ENCODE data around the gene LY6G5C.

The LY6G5C gene

GRCh38 chr6:31691564-31692108 lies 10.8 kb upstream of the LY6G5C start:
- DNase-seq (ENCODE audit: low read depth in 1 of 2, low spot score in 1 of 2), result no peak

DNA sequence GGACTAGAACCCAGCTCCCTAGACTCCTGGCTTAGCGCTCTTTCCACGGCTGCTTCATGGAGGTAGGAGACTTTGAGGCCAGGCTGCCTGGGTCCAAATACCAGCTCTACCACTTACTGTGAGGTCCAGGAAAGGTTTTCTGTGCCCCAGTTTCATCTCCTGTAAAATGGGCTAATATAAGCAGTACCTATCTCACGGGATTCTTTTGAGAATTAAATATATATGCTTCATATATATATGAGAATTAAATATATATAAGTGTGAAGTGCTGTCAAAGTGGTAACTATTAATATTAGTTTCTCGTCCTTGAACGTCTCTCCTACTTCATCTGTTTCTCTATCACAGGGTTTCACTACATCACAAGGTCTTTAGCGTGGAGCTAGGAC lies 10.2 kb upstream of the LY6G5C start:
- no peak for DNase-seq (ENCODE audit: low read depth in 1 of 2, low spot score in 1 of 2)

DNA sequence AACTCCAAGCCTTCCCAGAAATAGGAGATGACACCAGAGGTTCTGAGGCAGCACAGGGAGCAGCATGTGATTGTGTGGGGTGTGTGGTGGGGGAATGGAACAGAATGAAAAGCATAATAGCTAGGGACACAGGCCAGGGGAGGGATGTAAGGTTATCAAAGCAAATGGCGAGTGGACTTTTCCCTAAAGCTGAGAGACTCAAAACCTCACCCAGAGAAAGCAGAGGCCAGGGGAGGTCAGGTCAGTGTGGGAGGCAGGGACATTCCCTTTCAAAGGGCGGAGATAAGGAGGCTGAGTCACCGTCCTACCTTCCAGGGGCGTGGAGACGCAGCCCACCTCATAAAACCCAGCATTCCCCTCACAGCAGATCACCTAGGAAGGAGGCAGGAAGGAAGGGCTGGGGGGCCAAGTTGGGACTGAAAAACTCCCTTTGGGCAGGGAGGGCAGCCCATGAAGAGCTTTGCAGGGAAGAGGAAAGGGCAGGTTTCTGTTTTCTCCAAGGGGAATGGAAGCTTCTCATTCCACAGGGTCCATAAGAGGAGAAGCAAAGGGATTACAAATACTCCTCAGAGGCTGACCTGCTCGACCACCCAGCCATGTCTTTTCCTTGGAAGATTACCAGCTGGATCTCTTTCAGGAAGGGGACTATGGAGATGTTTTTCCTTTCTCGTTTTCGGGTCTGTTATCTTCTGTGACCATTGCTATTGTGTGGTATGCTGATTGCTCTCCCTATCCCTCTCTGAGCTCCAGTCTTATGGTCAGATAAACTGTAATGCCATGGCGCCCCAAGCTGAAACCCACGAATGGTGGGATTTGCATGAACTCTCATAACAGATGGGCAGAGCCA lies 9.6 kb upstream of the LY6G5C start:
- no peak for DNase-seq (ENCODE audit: low read depth in 1 of 2, low spot score in 1 of 2)

GRCh38 chr6:31689249-31690110 lies 8.6 kb upstream of the LY6G5C start:
- no peak for DNase-seq (ENCODE audit: low read depth in 1 of 2, low spot score in 1 of 2)

DNA sequence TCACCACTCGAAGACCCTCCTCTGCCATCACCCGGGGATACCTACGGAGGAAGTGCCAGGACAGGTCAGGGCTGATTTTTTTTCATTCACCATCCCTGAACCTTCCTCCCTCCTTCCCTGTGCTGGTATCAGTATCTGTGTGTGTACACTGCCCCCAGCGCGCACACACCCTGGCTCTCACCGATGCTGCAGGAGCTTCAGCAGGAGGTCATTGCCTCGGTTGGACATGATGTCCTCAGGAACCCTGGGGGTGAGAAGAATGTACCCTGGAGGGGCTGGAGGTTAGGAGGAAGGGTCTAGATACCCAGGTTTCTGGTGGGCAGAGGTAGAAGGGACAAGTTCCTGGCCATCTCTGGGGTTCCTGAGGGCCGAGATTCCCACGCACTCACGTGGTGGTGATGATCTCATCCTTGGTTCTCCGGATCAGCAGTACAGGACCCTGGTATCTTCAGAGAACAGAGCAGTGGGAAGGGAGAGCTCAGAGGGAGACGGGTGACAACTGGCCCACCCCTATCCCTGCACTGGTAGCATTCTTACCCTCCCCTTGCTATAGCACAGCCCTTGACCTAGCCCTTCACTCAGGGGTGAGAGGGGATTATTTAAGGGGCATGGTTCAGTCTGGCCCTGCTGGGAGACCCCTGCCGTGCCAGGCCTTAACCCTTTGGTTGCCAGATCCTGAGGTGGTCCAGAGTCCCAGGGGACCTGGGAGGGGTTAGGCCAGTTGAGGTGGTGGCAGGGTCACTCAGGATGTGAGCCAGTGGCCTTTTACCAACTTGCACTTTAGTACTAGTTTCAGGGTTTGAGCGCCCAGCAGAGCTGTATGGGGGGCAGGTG lies 7.2 kb upstream of the LY6G5C start:
- DNase-seq (ENCODE audit: low read depth in 1 of 2, low spot score in 1 of 2), result no peak

DNA sequence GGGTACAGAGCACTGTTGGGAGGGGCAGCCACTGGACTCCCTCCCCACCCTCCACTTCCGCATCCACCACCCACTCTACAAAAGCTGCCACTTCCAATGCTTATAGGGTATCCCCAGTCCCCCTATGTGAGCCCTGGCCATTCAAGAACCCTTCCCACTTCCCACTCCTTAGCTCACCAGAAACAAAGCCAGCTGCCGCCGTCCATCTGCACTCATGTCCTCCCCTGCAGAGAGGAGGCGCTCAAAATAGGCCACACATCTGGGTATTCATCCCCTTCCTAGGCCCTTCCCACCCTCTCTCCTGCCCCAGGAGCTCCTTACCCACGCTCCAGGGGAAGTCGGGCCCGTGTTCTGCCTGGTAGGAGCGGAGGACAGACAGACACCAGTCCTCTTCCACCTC lies 6.5 kb upstream of the LY6G5C start:
- no peak for DNase-seq (ENCODE audit: low read depth in 1 of 2, low spot score in 1 of 2)

DNA sequence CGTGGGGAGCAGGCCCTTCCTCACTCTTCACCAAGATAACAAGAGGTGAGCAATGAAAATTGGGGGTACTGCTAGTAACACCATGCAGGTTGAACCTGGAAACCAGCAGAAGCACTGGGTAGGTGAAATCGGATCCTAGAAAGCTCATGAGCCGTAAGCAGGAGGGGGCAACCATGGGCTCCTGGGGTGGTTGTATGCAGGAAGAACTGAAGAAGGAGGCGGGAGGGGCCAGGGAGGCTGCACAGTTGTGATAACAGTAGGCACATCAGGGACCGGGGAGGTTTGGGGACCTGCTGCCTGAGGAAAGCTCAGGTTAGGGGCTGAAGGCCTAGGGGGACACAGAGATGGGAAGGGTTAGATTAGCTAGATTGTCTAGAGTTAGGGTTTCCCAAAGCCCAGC lies 5.6 kb upstream of the LY6G5C start:
- DNase-seq (ENCODE audit: low read depth in 1 of 2, low spot score in 1 of 2), result no peak

- DNase-seq (ENCODE audit: low read depth in 1 of 2, low spot score in 1 of 2), result no peak
Measured at GRCh38 chr6:31683591-31683990, 2.7 kb upstream of the LY6G5C start.

GRCh38 chr6:31681135-31681671 lies 336 bp upstream of the LY6G5C start:
- no peak for DNase-seq (ENCODE audit: low read depth in 1 of 2, low spot score in 1 of 2)

- DNase-seq (ENCODE audit: low read depth in 1 of 2, low spot score in 1 of 2), result no peak
Measured at GRCh38 chr6:31677955-31678354, 2.9 kb downstream of the LY6G5C start.

GRCh38 chr6:31676904-31677303 lies 4.0 kb downstream of the LY6G5C start:
- DNase-seq (ENCODE audit: low read depth in 1 of 2, low spot score in 1 of 2), result no peak

GRCh38 chr6:31676322-31676903 lies 4.5 kb downstream of the LY6G5C start:
- DNase-seq (ENCODE audit: low read depth in 1 of 2, low spot score in 1 of 2), result no peak

GRCh38 chr6:31669676-31670075 lies 11.2 kb downstream of the LY6G5C start, which contains the start of gene LY6G5B:
Gene LY6G5B, plus strand, starts transcription at chr6:31669976. Its CDS starts 975 bp downstream, at chr6:31670951.
- DNase-seq (ENCODE audit: low read depth in 1 of 2, low spot score in 1 of 2), result no peak

DNA sequence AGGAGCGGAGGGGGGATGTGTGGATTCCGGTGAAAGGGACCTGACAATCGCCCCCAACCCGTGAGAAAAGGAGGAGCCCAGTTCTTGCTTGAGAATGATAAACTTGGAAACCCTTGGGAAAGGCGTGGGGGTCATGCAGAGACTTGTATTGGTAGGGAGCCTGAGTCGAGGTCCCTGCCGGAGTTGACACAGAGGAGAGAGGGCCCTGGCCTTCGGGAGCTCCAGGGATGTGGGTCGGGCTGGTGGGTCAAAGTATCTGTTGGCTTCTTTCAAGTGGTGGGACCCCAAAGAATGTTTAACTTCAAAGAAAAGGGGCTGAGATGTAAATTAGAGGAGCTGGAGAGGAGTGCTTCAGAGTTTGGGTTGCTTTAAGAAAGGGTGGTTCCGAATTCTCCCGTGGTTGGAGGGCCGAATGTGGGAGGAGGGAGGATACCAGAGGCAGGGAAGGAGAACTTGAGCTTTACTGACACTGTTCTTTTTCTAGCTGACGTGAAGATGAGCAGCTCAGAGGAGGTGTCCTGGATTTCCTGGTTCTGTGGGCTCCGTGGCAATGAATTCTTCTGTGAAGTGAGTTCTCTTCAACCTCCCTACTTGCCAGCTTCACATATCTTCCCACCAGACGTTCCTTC lies 14.4 kb downstream of the LY6G5C start:
- no peak for DNase-seq (ENCODE audit: low read depth in 1 of 2, low spot score in 1 of 2)

DNA sequence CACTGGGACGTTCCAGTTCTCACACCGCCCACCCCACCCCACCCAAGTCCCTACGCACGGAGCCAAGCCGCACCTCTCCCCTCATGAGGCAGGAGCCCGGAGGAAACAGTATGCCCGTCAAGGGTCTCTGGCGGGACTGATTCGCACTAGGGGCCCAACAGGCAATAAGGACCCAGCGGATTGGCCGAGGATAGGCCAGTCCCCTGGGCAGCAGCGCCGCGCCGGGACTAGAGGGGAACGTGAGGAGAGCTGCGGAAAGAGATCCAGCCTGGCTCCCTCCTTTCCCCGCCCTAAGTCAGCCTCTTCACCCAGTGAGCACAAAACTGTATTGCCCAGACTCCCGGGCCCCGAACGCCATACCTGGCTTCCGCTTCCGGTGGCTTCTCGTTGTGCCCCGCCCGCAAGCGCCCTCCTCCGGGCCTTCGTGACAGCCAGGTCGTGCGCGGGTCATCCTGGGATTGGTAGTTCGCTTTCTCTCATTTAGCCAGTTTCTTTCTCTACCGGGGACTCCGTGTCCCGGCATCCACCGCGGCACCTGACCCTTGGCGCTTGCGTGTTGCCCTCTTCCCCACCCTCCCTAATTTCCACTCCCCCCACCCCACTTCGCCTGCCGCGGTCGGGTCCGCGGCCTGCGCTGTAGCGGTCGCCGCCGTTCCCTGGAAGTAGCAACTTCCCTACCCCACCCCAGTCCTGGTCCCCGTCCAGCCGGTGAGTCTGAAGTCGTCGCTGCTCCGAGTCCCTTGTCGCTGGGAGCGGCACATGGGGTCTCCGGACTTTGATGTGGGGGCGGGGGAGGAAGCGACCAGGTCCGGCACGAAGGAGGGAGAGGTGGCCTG lies 15.1 kb downstream of the LY6G5C start, which contains the start of gene CSNK2B:
CSNK2B (plus strand) TSS at position 580 of the 836 bp plus-strand sequence. CDS start 752 bp downstream, outside the sequence.
- DNase-seq (ENCODE audit: low read depth in 1 of 2, low spot score in 1 of 2), result peak; percentile 94 to 98

DNA sequence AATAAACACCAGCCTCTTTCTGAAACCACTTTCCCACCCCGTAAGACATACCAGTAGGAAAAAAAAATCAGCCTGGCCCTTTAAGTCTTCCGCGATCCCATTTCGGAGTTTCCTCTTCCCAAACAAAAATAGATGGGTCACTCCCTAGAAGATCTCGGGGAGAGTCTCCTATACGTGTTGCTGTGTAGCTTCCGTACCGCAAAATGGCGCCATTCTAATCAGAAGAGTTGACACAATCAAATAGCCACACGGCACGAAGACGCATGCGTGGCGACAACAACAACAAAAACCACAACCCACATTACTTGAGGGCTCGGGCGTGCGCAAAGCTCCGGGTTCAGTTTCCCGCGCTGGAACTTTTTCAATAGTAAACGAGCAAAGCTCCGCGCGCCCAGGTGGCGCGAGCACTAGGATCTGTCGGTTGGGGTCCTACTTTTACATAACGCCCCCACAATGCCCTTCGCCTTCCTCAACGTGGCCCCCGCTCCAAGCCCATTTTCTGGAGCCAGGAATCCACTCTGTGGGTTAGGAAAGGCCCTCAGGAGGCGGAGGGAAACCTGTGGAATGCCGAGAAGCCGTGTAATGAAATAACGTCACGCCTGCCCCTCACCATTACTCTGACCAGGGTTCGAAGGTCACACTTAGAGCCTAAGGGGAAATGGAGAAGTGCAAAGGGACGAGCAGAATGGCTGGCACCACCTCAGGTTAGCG lies 15.9 kb downstream of the LY6G5C start, which contains the start of gene GPANK1:
GPANK1 (minus strand) TSS at position 208 of the 711 bp plus-strand sequence. CDS start 519 bp downstream, outside the sequence.
- peak; percentile 78 for DNase-seq (ENCODE audit: low read depth in 1 of 2, low spot score in 1 of 2)

DNA sequence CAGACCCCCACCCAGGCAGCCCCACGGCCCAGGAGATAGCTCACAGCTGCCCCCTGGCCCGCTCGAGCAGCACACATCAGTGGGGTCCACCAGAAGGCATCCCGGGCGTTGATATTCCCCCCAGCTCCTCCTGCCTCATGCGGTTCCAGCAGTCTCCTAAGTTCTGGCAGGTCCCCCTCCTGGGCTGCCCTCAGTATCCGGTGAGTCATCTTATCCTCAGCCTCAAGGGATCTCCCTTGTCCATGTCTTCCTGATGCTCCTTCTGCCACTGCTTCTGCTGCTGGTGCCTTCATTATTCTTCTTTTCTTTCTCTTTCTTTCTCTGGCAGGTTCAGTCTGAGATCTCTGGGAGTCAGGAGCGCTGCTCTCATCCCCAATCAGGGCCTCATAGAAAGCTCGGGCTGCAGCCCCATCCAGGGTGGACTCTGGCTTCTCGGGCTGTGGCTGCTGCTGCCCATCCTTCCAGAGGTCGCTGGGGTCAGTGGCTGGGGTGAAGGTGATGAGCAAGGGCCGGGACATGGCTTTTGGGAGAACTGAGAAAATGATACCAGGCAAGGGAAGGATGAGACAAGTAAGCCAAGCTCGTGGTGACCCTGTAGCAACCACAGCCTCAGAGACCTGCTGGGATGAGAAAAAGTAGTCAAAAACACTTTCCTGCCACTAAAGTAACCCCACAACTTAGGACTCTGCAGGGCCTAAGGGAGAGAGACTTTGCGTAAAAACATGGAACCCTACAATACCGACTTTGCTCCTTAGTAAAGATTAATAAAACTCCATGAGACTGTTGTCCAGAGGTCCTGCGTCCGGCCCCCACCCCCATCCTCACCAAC lies 16.7 kb downstream of the LY6G5C start:
- no peak for DNase-seq (ENCODE audit: low read depth in 1 of 2, low spot score in 1 of 2)

Data from activated T-helper 1 cell treated with anti-CD3 and anti-CD28 coated beads, Interleukin-2, amount 50 U/mL, for 16 hours (primary cell).